Hematopoietic multipotent progenitor cell treated with erythropoietin and hydrocortisone succinate and interleukin-3 and kit ligand, for 8 days (in vitro differentiated cells): Measurements from ENCODE around the gene CCER1.
A peak's percentile ranks its signal among the peaks of the same experiment; 100 is the strongest.

ENCODE experiments used
- DNase-seq: peaks from one replicate; pipeline ENCODE4 v3.0.0-alpha.2; 2015

CCER1 gene

GRCh38 chr12:90916516-90916915, 38.5 kb downstream of the CCER1 start:
- DNase-seq, result no peak

GRCh38 chr12:90915353-90915752, 39.6 kb downstream of the CCER1 start:
- no peak for DNase-seq

DNA sequence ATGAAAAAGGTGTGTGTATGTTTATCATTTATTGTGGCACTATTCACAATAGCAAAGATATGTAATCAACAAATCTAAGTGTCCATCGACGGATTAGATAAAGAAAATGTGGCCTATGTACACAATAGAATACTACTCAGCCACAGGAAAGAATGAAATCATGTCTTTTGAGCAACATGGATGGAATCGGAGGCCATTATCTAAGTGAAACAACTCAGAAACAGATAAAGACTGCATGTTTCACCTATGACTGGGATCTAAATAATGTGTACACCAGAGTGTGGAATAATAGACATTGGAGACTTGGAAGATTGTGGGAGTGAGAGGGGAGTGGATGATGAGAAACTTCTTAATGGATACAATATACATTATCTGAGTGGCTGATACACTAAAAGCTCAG, 44.0 kb downstream of the CCER1 start:
- no peak for DNase-seq

DNA sequence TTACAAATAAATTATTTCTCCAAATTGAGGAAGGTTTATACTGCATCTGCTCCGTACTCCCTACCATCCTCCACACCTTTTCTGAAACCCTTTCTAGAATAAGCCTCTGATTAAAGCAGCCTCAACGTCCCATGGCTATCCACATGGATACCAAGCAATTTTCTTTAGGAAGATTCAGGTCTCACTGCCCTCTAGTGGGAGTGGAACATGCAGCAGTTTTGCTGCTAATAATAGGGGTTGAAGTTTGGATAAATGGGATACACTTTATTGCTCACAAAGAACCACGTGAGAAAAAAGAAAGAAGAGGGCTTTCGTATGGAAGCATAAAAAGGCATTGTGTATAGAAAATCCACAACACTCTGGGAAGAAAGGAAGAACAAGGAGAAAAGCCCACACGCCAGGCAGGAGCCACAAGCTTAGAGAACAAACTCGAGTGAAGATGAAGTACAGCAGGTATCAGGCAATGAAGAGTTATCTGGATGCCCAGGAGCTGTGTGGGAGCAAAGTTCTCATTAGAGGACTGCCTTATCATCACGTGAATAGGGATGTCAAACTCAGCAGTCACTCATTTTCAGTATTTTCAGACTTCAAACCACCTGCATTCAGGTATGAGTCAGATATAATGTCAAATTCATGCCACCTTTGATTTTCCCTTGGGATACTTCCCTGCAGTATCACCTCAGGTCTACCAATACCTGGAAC, 45.8 kb downstream of the CCER1 start:
- peak; percentile 29 for DNase-seq

DNA sequence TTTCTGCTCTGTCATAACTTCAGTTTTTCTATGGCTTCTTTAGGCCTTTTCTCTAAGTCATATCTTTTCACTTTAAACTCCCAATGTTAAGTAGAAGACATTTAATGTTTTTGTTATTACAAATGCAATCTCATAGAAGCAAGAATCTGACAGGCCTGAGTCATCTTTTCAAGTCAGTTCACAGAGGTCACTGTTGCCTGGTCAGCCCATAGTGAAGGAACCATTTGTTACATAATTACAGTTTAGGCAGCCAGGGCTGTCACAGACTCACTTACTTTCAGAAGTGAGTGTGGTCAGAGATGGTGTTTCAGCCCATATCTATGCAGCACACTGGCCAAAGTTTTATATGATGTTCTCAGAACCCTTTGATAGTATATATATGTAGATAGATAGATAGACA, 46.5 kb downstream of the CCER1 start:
- DNase-seq, result no peak

DNA sequence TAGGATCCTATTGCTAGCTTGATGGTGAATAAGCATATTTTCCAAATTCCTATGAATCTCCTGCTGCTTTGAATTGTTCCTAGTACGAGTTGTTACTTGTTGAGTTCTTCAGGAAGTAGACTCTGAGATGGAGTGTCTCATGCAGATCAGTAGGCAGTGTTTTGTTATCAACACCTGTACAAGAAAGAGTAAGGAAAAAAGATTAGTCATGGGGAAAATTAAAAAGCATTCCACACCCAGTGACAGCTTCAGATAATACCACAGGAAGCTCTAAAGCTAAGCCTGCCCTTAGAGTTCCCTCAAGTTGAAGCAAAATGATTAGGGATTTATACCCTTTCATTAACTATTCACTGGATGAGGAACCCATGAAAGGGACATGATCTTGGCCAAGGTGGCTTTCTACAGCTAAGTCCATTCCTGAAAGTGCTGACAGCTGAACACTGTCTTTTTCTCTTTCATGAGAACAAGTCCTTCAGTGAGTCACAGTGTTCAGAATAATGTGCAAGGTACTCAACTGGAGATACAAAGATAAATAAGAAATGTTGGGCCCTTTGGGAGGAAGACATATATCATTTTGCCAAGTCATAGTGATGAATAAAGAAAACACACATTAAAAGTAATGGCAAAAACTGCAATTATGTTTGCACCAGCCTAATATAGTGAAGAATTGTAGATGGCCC, 49.1 kb downstream of the CCER1 start:
- DNase-seq, result no peak

DNA sequence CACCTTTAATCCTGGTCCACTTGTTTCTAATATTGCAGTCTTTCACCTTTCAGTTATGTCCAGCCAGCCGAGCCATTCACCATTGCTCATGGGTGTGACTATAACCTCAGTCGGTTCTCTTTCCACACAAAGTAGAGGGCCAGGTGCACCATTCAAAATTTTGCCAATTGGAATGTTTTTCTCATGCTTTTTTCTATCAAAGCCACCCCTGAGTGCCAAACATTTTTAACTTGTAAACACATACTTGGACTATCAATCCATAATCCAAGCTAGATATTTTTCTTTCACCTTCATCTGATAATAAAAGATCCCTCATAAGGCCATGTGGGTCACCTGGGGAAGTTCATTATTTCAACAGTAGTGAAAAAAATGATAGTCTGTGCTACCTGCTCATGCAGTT, 52.4 kb downstream of the CCER1 start:
- no peak for DNase-seq
